Nephron (organoid): ENCODE results near the gene IRF6.

Experiments used
- H3K27ac Mint-ChIP-seq, 3 experiments: 2 replicates each; pipeline ENCODE4 v1.8.0; 2020; ENCODE audit warnings: mixed read lengths in 3 of 3, mild to moderate bottlenecking in 2 of 3, moderate library complexity in 1 of 3
- H3K27me3 Mint-ChIP-seq: 2 replicates; pipeline ENCODE4 v1.8.0; 2021; ENCODE audit warnings: low read depth, mild to moderate bottlenecking, moderate library complexity, mixed read lengths
- H3K36me3 Mint-ChIP-seq: 2 replicates; pipeline ENCODE4 v1.8.0; 2020; ENCODE audit warnings: low read depth, mixed read lengths
- H3K4me1 Mint-ChIP-seq: 2 replicates; pipeline ENCODE4 v1.8.0; 2020; ENCODE audit warnings: mixed read lengths
- H3K4me3 Mint-ChIP-seq, 3 experiments: 2 replicates each; pipeline ENCODE4 v1.8.0; 2020; ENCODE audit warnings: mild to moderate bottlenecking in 3 of 3, mixed read lengths in 3 of 3, moderate library complexity in 2 of 3
- H3K9me3 Mint-ChIP-seq: 2 replicates; pipeline ENCODE4 v1.8.0; 2020; ENCODE audit warnings: mixed read lengths
- CTCF ChIP-seq, 3 experiments: fragments of 200-600 bp; sonication (generic); IDR thresholded peaks; one replicate each; pipeline ENCODE4 v1.5.0; 2021; ENCODE audit warnings: antibody characterized with exemption in 3 of 3; ENCODE audit not compliant: unreplicated experiment in 3 of 3

Gene IRF6

GRCh38 chr1:209761011-209761635 lies 44.8 kb downstream of the IRF6 start:
- H3K4me3 Mint-ChIP-seq = no peak overlapping the region
- no peaks in the 10 kb centered on the region for H3K9me3 Mint-ChIP-seq
- peaks cover 45% of the 10 kb centered on the region for H3K27me3 Mint-ChIP-seq
- H3K36me3 Mint-ChIP-seq = no peaks in the 10 kb centered on the region
- no peak for TF ChIP-seq CTCF (IDR thresholded peaks at IDR 0.05; ENCODE audit: unreplicated experiment in 3 of 3)
- H3K27ac Mint-ChIP-seq = no peak overlapping the region
- H3K4me1 Mint-ChIP-seq = peaks cover 9% of the 10 kb centered on the region

GRCh38 chr1:209759829-209760359 lies 46.0 kb downstream of the IRF6 start:
- no peak overlapping the region for H3K27ac Mint-ChIP-seq
- no peak for TF ChIP-seq CTCF (IDR thresholded peaks at IDR 0.05; ENCODE audit: unreplicated experiment in 3 of 3)
- H3K4me3 Mint-ChIP-seq = no peak overlapping the region
- peaks cover 46% of the 10 kb centered on the region for H3K27me3 Mint-ChIP-seq
- H3K9me3 Mint-ChIP-seq = no peaks in the 10 kb centered on the region
- H3K4me1 Mint-ChIP-seq = peaks cover 9% of the 10 kb centered on the region
- H3K36me3 Mint-ChIP-seq = no peaks in the 10 kb centered on the region

- Mint-ChIP-seq H3K9me3 (no peaks in the 10 kb centered on the region), H3K4me1 (peaks cover 9% of the 10 kb centered on the region), H3K36me3 (no peaks in the 10 kb centered on the region), H3K4me3 (no peak overlapping the region), H3K27ac (no peak overlapping the region), H3K27me3 (peaks cover 38% of the 10 kb centered on the region)
- TF ChIP-seq CTCF (IDR thresholded peaks at IDR 0.05; ENCODE audit: unreplicated experiment in 3 of 3) = no peak
Observed at GRCh38 chr1:209758400-209758799, 47.5 kb downstream of the IRF6 start.

- Mint-ChIP-seq H3K27me3 (peaks cover 26% of the 10 kb centered on the region), H3K36me3 (no peaks in the 10 kb centered on the region), H3K9me3 (no peaks in the 10 kb centered on the region), H3K4me1 (peaks cover 9% of the 10 kb centered on the region), H3K4me3 (no peak overlapping the region), H3K27ac (no peak overlapping the region)
- no peak for TF ChIP-seq CTCF (IDR thresholded peaks at IDR 0.05; ENCODE audit: unreplicated experiment in 3 of 3)
Observed at GRCh38 chr1:209756615-209757445, 49.1 kb downstream of the IRF6 start.

GRCh38 chr1:209755926-209756614 lies 49.9 kb downstream of the IRF6 start, which contains the start of gene TRAF3IP3:
TRAF3IP3 (plus strand) TSS chr1:209756053; CDS start chr1:209760040, 3,987 bp downstream.
- no peak for TF ChIP-seq CTCF (IDR thresholded peaks at IDR 0.05; ENCODE audit: unreplicated experiment in 3 of 3)
- no peak within 1 kb of the TSS for H3K27ac Mint-ChIP-seq
- H3K27me3 Mint-ChIP-seq = peaks cover 24% of the 10 kb centered on the region
- H3K4me1 Mint-ChIP-seq = peaks cover 9% of the 10 kb centered on the region
- H3K36me3 Mint-ChIP-seq = no peaks in the 10 kb centered on the region
- no peaks in the 10 kb centered on the region for H3K9me3 Mint-ChIP-seq
- H3K4me3 Mint-ChIP-seq = no peak within 1 kb of the TSS
